Loucy (cell line): ENCODE measurements around the gene ANO6.
"Not testable (repeated sequence)": the region's sequence is repeated elsewhere in the genome, so short reads cannot be mapped to it uniquely, and the experiment has no call there.

Source experiments
- CTCF ChIP-seq: fragments of 200-600 bp; sonication (generic); conservative IDR thresholded peaks from 2 replicates; pipeline ENCODE4 v1.5.1; 2014; ENCODE audit warnings: mild to moderate bottlenecking, antibody characterized with exemption, low read length
- EZH2phosphoT487 ChIP-seq: fragments of 200-600 bp; IDR thresholded peaks from 2 replicates; pipeline ENCODE4 v1.6.1; 2018; ENCODE audit warnings: antibody characterized with exemption, mild to moderate bottlenecking, moderate library complexity, borderline replicate concordance

- peak; percentile 41 for TF ChIP-seq CTCF
- TF ChIP-seq EZH2phosphoT487, result not testable (repeated sequence)
These were observed 42.6 kb upstream of the ANO6 start for GRCh38 chr12:45173293-45173692.
